Spleen (tissue), 11 donors: ENCODE measurements around the gene NECTIN1. TPM values are rescaled to one million over a fixed set of nuclear protein-coding genes. Genes with fewer than 3 reads are reported as not detected.

Source experiments
- DNase-seq: peaks from one replicate; pipeline ENCODE4 v3.0.0-alpha.2; 2020
- H3K27ac ChIP-seq, 8 donors: fragments of 200-600 bp; sonication (generic) in 7 of 8; 1 replicate in 4 of 8; 2 replicates in 4 of 8; pipeline versions ENCODE4 v1.5.0 to v1.8.0; 2016 to 2021; ENCODE audit warnings: inconsistent platforms in 4 of 8, mild to moderate bottlenecking in 4 of 8, moderate library complexity in 1 of 8
- H3K27me3 ChIP-seq, 7 donors: fragments of 200-600 bp; sonication (generic) in 6 of 7; replicated peaks in 1 of 7; 1 replicate in 4 of 7; 2 replicates in 3 of 7; pipeline versions ENCODE4 v1.5.0 to v1.8.0; 2016 to 2021; ENCODE audit warnings: inconsistent platforms in 3 of 7, mild to moderate bottlenecking in 1 of 7
- H3K36me3 ChIP-seq, 6 donors: fragments of 200-600 bp; sonication (generic) in 5 of 6; 1 replicate in 4 of 6; 2 replicates in 2 of 6; pipeline versions ENCODE4 v1.5.0 to v1.8.0; 2016 to 2021; ENCODE audit warnings: inconsistent platforms in 2 of 6
- H3K4me1 ChIP-seq, 6 donors: fragments of 200-600 bp; sonication (generic) in 5 of 6; 1 replicate in 3 of 6; 2 replicates in 3 of 6; pipeline versions ENCODE4 v1.5.0 to v1.8.0; 2016 to 2021; ENCODE audit warnings: inconsistent platforms in 3 of 6
- H3K4me3 ChIP-seq, 8 donors: fragments of 200-600 bp; sonication (generic) in 7 of 8; 1 replicate in 4 of 8; 2 replicates in 4 of 8; pipeline versions ENCODE4 v1.5.0 to v1.8.0; 2016 to 2021; ENCODE audit warnings: inconsistent platforms in 4 of 8, mild to moderate bottlenecking in 4 of 8, moderate library complexity in 2 of 8
- H3K9me3 ChIP-seq, 8 donors: fragments of 200-600 bp; sonication (generic) in 7 of 8; 1 replicate in 4 of 8; 2 replicates in 4 of 8; pipeline versions ENCODE4 v1.5.0 to v1.8.0; 2016 to 2021; ENCODE audit warnings: inconsistent platforms in 4 of 8
- POLR2A ChIP-seq, 3 donors: fragments of 450-650 bp; IDR thresholded peaks; one replicate each; pipeline ENCODE4 v1.5.1; 2017; ENCODE audit warnings: antibody characterized with exemption in 3 of 3, mild to moderate bottlenecking in 1 of 3
- POLR2AphosphoS5 ChIP-seq, 3 donors: sonication (generic); formaldehyde crosslinking; IDR thresholded peaks; one replicate each; pipeline ENCODE4 v1.5.1; 2017; ENCODE audit warnings: antibody characterized with exemption in 3 of 3
- WGBS, 5 donors: extraction: QIAGEN DNeasy Blood & Tissue Kit in 3 of 5; methylation state at CpG; one replicate each; pipeline versions ENCODE4 v1.1.5 to v1.1.7; 2013 to 2018; 5-methylcytosine and 5-hydroxymethylcytosine counted together
- intact Hi-C: fragments of 100-400 bp; cut with DNase I; formaldehyde crosslinking; loops from one replicate; pipeline ENCODE4 v1.15.0; 2023; ENCODE audit warnings: low total_unique reads
- polyA plus RNA-seq, 3 donors: library from polyadenylated mRNA; stranded (reverse); fragments of 200-250 nt; gene quantifications; one replicate each; pipeline ENCODE4 v1.2.1, GENCODE V29; 2013
- total RNA-seq, 7 donors: library from RNA; depleted of rRNA in 3 of 7; stranded (reverse); fragments of >200 nt in 3 of 7; fragmentation: NEBNext Ultra II Directional in 4 of 7; extraction: Animal tissue kit (Norgen Biotek cat#: 25700) in 4 of 7; gene quantifications; one replicate each; pipeline versions ENCODE4 v1.1.0 to v1.2.1, GENCODE V29; 2016 to 2021
- TF ChIP-seq, protein P1 (sequence below), 11 experiments: fragments of 200-600 bp in 7 of 11; fragments of 450-650 bp in 4 of 11; sonication (generic) in 4 of 11; IDR thresholded peaks in 8 of 11; conservative IDR thresholded peaks in 3 of 11; 1 replicate in 7 of 11; 2 replicates in 4 of 11; pipeline versions ENCODE4 v1.4.0 to v1.8.0; 2016 to 2021; ENCODE audit warnings: antibody characterized with exemption in 11 of 11, inconsistent platforms in 4 of 11, mild to moderate bottlenecking in 1 of 11
- donor health status: healthy with polysubstance abuse.
- donor health status: DM: no; HTN: no; CAD: no; lungs with moderate emphysema.
- donor health status: DM: no; HTN: no; CAD: no.
- donor health status: Bipolar disorder and iron deficiency.
- donor health status: healthy.
- donor health status: DM: no; HTN: no; CAD: no.
- donor health status: DM: yes; HTN: yes; CAD: no.

Gene NECTIN1
- total and polyA plus RNA-seq, 10 donors, result 0.67 to 16.2 (median 5.8) TPM

DNA sequence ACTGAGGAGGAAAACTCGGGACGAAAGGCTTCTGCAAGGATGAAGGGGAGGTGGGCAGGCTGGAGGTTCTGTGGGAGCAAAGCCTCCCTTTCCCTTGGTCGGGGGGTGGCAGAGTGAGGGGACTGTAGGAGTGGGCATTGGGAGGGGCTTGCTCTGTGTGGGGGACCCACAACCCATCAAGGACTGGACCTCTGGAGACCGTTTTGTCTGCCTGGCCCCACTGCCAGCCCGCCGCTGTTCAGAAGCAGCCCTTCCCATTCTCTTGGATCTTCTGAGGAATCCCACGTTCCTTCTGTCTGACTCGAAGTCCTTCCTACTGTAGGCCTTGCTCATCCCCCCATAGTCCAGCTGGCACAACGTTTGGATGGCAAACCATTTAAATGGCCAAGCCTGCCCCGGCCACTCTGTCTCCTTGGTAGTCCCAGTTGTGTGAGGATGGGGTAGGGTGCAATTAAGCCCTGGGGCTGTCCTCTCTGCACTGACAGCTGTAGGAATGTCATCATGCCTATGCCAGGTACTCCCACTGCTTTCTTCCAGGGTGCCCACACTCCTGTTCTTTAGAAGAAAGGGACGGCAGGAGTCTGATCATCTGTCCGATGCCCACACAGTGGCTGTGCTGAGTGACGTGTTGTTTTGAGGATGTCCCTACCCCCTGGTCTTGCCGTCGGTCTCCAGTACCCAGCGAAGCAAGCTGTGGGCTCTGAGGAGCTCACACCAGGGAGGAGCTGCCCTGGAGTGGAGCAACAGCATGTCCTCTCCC, 17.0 kb upstream of the NECTIN1 start:
- no peaks in the 10 kb centered on the region for H3K36me3 ChIP-seq
- H3K4me3 ChIP-seq, result no peak overlapping the region
- no peak overlapping the region for H3K27ac ChIP-seq
- H3K4me1 ChIP-seq, result peaks cover 0 to 21% (median 13%) of the 10 kb centered on the region in 6 donors
- H3K27me3 ChIP-seq, result peaks cover 0 to 73% (median 24%) of the 10 kb centered on the region in 7 donors
- 83 to 91% (median 86%) methylated on average over 11 to 16 of the region's 16 CpGs for WGBS, 5 donors
- TF ChIP-seq, protein P1, sequence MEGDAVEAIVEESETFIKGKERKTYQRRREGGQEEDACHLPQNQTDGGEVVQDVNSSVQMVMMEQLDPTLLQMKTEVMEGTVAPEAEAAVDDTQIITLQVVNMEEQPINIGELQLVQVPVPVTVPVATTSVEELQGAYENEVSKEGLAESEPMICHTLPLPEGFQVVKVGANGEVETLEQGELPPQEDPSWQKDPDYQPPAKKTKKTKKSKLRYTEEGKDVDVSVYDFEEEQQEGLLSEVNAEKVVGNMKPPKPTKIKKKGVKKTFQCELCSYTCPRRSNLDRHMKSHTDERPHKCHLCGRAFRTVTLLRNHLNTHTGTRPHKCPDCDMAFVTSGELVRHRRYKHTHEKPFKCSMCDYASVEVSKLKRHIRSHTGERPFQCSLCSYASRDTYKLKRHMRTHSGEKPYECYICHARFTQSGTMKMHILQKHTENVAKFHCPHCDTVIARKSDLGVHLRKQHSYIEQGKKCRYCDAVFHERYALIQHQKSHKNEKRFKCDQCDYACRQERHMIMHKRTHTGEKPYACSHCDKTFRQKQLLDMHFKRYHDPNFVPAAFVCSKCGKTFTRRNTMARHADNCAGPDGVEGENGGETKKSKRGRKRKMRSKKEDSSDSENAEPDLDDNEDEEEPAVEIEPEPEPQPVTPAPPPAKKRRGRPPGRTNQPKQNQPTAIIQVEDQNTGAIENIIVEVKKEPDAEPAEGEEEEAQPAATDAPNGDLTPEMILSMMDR (IDR thresholded peaks at IDR 0.05 in 8 of 11, conservative IDR thresholded peaks at IDR 0.05 in 3 of 11), result no peak
- TF ChIP-seq POLR2AphosphoS5 (IDR thresholded peaks at IDR 0.05) (no peak), POLR2A (IDR thresholded peaks at IDR 0.05) (no peak)
- intact Hi-C loops, result no loop called here
- DNase-seq, result peak; percentile 56
- H3K9me3 ChIP-seq, result no peaks in the 10 kb centered on the region

DNA sequence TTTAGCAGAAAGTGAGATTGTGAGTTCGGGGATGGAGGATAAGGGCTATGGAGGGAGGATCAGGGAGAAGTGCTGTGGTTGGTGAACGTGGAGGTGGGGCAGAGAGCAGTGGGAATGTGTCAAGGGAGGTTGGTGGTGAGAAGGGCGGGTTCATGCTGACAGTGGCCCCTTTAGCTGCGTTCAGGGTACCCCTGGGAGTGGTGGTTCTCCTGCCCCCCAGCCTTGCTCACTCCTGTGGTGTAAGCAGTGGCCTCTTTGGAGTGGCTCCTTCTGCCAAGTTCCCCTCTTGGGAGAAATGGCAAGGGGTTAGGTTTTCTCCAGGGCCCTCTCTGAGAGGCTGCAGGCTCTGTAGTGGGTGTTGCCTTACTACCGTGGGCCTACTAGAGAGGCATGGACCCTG, 16.1 kb upstream of the NECTIN1 start:
- TF ChIP-seq, protein P1 (IDR thresholded peaks at IDR 0.05 in 8 of 11, conservative IDR thresholded peaks at IDR 0.05 in 3 of 11), result no peak
- TF ChIP-seq POLR2AphosphoS5 (IDR thresholded peaks at IDR 0.05), result no peak
- no peak for TF ChIP-seq POLR2A (IDR thresholded peaks at IDR 0.05)
- no peaks in the 10 kb centered on the region for H3K9me3 ChIP-seq
- H3K4me3 ChIP-seq, result no peak overlapping the region
- H3K36me3 ChIP-seq, result no peaks in the 10 kb centered on the region
- peaks cover 0 to 22% (median 13%) of the 10 kb centered on the region in 6 donors for H3K4me1 ChIP-seq
- 67 to 78% (median 74%) methylated on average over 4 to 5 of the region's 5 CpGs for WGBS, 5 donors
- H3K27me3 ChIP-seq, result peaks cover 0 to 73% (median 27%) of the 10 kb centered on the region in 7 donors
- no peak overlapping the region for H3K27ac ChIP-seq
- DNase-seq, result peak; percentile 47
- intact Hi-C loops, result no loop called here

DNA sequence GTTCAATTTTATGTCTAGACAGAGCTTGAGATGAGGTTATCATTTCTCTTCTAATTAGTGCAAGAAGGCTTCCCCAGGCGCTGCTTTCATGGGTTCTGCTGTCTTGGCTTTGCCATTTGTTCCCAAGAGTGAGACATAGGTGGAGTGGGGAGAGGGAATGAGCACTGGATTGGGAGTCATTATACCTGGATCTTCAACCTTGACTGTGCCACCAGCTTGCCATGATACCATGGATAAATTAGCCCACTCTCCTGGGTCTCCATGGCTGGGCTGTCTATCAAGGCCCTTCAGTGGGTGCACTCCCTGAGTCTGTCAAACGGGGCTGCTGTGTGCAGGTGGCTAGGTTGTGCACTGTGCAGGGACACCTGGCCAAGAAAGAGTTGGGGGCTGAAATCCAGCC, 15.6 kb upstream of the NECTIN1 start:
- TF ChIP-seq, protein P1 (IDR thresholded peaks at IDR 0.05 in 8 of 11, conservative IDR thresholded peaks at IDR 0.05 in 3 of 11), result no peak
- no peak for TF ChIP-seq POLR2AphosphoS5 (IDR thresholded peaks at IDR 0.05)
- no peak for TF ChIP-seq POLR2A (IDR thresholded peaks at IDR 0.05)
- no peaks in the 10 kb centered on the region for H3K9me3 ChIP-seq
- peaks cover 0 to 22% (median 13%) of the 10 kb centered on the region in 6 donors for H3K4me1 ChIP-seq
- peak; percentile 16 for DNase-seq
- H3K36me3 ChIP-seq, result no peaks in the 10 kb centered on the region
- intact Hi-C loops, result no loop called here
- peaks cover 0 to 74% (median 27%) of the 10 kb centered on the region in 7 donors for H3K27me3 ChIP-seq
- H3K27ac ChIP-seq, result no peak overlapping the region
- H3K4me3 ChIP-seq, result no peak overlapping the region
- WGBS, 5 donors, result 70 to 82% (median 77%) methylated on average over 2 of the region's 2 CpGs

DNA sequence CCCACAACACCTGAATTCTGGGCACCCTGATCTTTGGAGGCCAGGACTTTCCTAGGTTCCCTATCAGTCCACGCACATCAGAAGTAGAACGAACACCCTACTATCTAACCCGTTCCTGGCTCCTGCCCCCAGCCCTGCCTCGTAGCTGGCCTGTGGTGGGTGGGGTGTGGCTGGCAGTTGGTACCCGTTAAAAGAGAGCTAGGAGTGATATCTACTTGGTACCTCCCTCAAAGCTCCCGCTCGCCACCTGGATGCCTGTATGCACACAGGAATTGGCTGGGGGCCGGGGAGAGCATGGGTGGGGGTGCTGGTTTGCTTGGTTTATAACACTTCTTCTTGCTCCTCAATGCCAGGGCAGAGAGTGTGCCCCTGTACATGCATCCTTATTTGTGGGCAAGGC, 14.0 kb upstream of the NECTIN1 start:
- Histone ChIP-seq H3K4me1 (peaks cover 0 to 22% (median 13%) of the 10 kb centered on the region in 6 donors), H3K36me3 (no peaks in the 10 kb centered on the region), H3K27me3 (peaks cover 0 to 69% (median 27%) of the 10 kb centered on the region in 7 donors), H3K27ac (no peak overlapping the region), H3K4me3 (no peak overlapping the region), H3K9me3 (no peaks in the 10 kb centered on the region)
- intact Hi-C loops, result no loop called here
- 49 to 65% (median 60%) methylated on average over 4 to 8 of the region's 8 CpGs for WGBS, 5 donors
- peak; percentile 51 for DNase-seq
- TF ChIP-seq, protein P1 (IDR thresholded peaks at IDR 0.05 in 8 of 11, conservative IDR thresholded peaks at IDR 0.05 in 3 of 11), result no peak
- TF ChIP-seq POLR2A (IDR thresholded peaks at IDR 0.05), result no peak
- TF ChIP-seq POLR2AphosphoS5 (IDR thresholded peaks at IDR 0.05), result no peak
